ENCODE data around the gene GOLM1. TPM values are rescaled to one million over a fixed set of nuclear protein-coding genes. Genes with fewer than 3 reads are reported as not detected.

The GOLM1 gene
- total and polyA plus RNA-seq, 2 of the 13 experiments (the other 11 are each of a cell fraction or from before 2014, with no cell fraction given): 0.20 to 0.30 TPM

DNA sequence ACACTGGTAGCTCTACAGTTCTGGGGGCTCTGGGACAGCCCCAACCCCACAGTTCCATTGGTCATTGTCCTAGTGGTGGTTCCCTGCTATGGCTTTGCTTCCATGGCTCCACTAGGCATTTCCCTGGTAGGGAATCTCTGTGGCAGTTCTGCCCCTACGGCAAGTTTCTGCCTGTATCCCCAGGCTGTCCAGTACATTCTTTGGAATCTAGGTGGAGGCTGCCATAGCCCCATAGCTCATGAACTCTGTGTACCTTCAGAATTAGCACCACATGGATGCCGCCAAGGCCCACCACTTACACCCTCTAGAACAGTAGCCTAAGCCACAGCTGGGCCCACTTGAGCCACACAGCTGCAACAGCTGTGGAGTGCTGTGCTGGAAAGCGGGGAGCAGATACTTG is 3.3 kb upstream of the GOLM1 start:
- no peak overlapping the region for H3K9ac ChIP-seq (ENCODE audit: insufficient read depth, low read depth, low read length)
- POLR2A ChIA-PET: no interaction called here
- H3K36me3 ChIP-seq (replicated peaks in 1 of 2; ENCODE audit: control insufficient read depth in 1 of 2, insufficient read depth in 2 of 2, low read length in 2 of 2): no peaks in the 10 kb centered on the region
- no peak overlapping the region for H3K27ac ChIP-seq (ENCODE audit: extremely low read length, insufficient read depth, low read length)
- no peak for TF ChIP-seq ZBTB7A (CRISPR knock-in tag; IDR thresholded peaks at IDR 0.05)
- no peak for TF ChIP-seq KLF16 (CRISPR knock-in tag; IDR thresholded peaks at IDR 0.05)
- TF ChIP-seq, protein P1, sequence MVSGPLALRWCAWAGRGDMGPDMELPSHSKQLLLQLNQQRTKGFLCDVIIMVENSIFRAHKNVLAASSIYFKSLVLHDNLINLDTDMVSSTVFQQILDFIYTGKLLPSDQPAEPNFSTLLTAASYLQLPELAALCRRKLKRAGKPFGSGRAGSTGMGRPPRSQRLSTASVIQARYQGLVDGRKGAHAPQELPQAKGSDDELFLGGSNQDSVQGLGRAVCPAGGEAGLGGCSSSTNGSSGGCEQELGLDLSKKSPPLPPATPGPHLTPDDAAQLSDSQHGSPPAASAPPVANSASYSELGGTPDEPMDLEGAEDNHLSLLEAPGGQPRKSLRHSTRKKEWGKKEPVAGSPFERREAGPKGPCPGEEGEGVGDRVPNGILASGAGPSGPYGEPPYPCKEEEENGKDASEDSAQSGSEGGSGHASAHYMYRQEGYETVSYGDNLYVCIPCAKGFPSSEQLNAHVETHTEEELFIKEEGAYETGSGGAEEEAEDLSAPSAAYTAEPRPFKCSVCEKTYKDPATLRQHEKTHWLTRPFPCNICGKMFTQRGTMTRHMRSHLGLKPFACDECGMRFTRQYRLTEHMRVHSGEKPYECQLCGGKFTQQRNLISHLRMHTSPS (CRISPR knock-in tag; IDR thresholded peaks at IDR 0.05; ENCODE audit: low read depth): no peak
- TF ChIP-seq GATAD2A (CRISPR knock-in tag; IDR thresholded peaks at IDR 0.05): no peak
- no peak for TF ChIP-seq NFE2L1 (CRISPR knock-in tag; IDR thresholded peaks at IDR 0.05; ENCODE audit: borderline replicate concordance)
- no peak for TF ChIP-seq THYN1 (CRISPR knock-in tag; IDR thresholded peaks at IDR 0.05; ENCODE audit: borderline replicate concordance, low read depth)
- TF ChIP-seq ZNF382 (CRISPR knock-in tag; IDR thresholded peaks at IDR 0.05; ENCODE audit: borderline replicate concordance): no peak
- TF ChIP-seq FOXJ3 (CRISPR knock-in tag; IDR thresholded peaks at IDR 0.05; ENCODE audit: borderline replicate concordance): no peak
- TF ChIP-seq ZSCAN25 (CRISPR knock-in tag; IDR thresholded peaks at IDR 0.05): no peak
- TF ChIP-seq, protein P2, sequence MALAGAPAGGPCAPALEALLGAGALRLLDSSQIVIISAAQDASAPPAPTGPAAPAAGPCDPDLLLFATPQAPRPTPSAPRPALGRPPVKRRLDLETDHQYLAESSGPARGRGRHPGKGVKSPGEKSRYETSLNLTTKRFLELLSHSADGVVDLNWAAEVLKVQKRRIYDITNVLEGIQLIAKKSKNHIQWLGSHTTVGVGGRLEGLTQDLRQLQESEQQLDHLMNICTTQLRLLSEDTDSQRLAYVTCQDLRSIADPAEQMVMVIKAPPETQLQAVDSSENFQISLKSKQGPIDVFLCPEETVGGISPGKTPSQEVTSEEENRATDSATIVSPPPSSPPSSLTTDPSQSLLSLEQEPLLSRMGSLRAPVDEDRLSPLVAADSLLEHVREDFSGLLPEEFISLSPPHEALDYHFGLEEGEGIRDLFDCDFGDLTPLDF (CRISPR knock-in tag; IDR thresholded peaks at IDR 0.05): no peak
- no peak for TF ChIP-seq PRPF4 (IDR thresholded peaks at IDR 0.05; ENCODE audit: low read depth, low read length, poor library complexity, severe bottlenecking)
- TF ChIP-seq ZNF569 (CRISPR knock-in tag; IDR thresholded peaks at IDR 0.05; ENCODE audit: borderline replicate concordance): no peak
- TF ChIP-seq ZNF263 (CRISPR knock-in tag; IDR thresholded peaks at IDR 0.05): no peak
- no peak for TF ChIP-seq CCDC6 (CRISPR knock-in tag; IDR thresholded peaks at IDR 0.05)
- TF ChIP-seq ZBTB38 (CRISPR knock-in tag; IDR thresholded peaks at IDR 0.05): no peak
- no peak for TF ChIP-seq ZBTB7B (CRISPR knock-in tag; IDR thresholded peaks at IDR 0.05)
- TF ChIP-seq, protein P3, sequence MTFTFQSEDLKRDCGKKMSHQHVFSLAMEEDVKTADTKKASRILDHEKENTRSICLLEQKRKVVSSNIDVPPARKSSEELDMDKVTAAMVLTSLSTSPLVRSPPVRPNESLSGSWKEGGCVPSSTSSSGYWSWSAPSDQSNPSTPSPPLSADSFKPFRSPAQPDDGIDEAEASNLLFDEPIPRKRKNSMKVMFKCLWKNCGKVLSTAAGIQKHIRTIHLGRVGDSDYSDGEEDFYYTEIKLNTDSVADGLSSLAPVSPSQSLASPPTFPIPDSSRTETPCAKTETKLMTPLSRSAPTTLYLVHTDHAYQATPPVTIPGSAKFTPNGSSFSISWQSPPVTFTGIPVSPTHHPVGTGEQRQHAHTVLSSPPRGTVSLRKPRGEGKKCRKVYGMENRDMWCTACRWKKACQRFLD (CRISPR knock-in tag; IDR thresholded peaks at IDR 0.05; ENCODE audit: borderline replicate concordance): no peak
- TF ChIP-seq HNRNPUL1 (IDR thresholded peaks at IDR 0.05; ENCODE audit: low read depth, low read length): no peak
- 86% methylated on average over 1 of the region's 3 CpGs for WGBS (ENCODE audit: low lambda C conversion rate)
- DNase-seq (ENCODE audit: low spot score) (no peak), FAIRE-seq (no peak), ATAC-seq (peak; percentile 17)
- in situ Hi-C loops (cut with HindIII; ENCODE audit: extremely low pct_ligation_motif_present, low pct_unique_long_range_greater_than_20kb): no loop called here
- H2AFZ ChIP-seq (ENCODE audit: low read length): no peak overlapping the region
- H3K4me2 ChIP-seq (ENCODE audit: low read depth, low read length): no peak overlapping the region
- no peak overlapping the region for H3K4me3 ChIP-seq (replicated peaks in 1 of 3; ENCODE audit: insufficient read depth in 1 of 3, low read depth in 2 of 3, low read length in 3 of 3)
- no peaks in the 10 kb centered on the region for H3K9me3 ChIP-seq (ENCODE audit: low read length)
- H3K4me1 ChIP-seq (ENCODE audit: insufficient read depth, low read length): no peaks in the 10 kb centered on the region
- H4K20me1 ChIP-seq (ENCODE audit: insufficient read depth, low read length): peaks cover 12% of the 10 kb centered on the region
- peaks cover 7 to 80% of the 10 kb centered on the region in 2 experiments; a peak in 4 of 5 replicates for H3K27me3 ChIP-seq (ENCODE audit: control insufficient read depth in 1 of 2, insufficient read depth in 2 of 2, low read length in 2 of 2)
- CTCF ChIA-PET (ENCODE audit: low intra/inter-chr PET ratio, low total read pairs): no interaction called here
- intact Hi-C loops (cut with micrococcal nuclease; ENCODE audit: unreplicated experiment): no loop called here
- no peaks in the 10 kb centered on the region for H3K79me2 ChIP-seq (ENCODE audit: insufficient read depth, low read length)
- no TSS peak for BruUV-seq (replicated peaks)
